Smooth muscle cell (in vitro differentiated cells): ENCODE measurements around the gene GTSE1. TPM values are rescaled to one million over a fixed set of nuclear protein-coding genes. Genes with fewer than 3 reads are reported as not detected.
A peak's percentile ranks its signal among the peaks of the same experiment; 100 is the strongest.

ENCODE experiments used
- DNase-seq: peaks from one replicate; lab custom pipeline; 2025; ENCODE audit not compliant: unreplicated experiment; lab: John Stamatoyannopoulos, UW
- H2AFZ ChIP-seq: fragments of 200-600 bp; sonication (generic); 2 replicates; pipeline ENCODE4 v1.6.0; 2016; ENCODE audit warnings: antibody characterized with exemption, low read depth, mild to moderate bottlenecking
- H3F3A ChIP-seq: fragments of 200-600 bp; sonication (generic); 2 replicates; pipeline ENCODE4 v1.6.0; 2017; ENCODE audit warnings: antibody characterized with exemption, low read depth
- H3K27ac ChIP-seq: fragments of 200-600 bp; sonication (generic); 2 replicates; pipeline ENCODE4 v1.5.1; 2016; ENCODE audit warnings: low read depth, mild to moderate bottlenecking
- H3K27me3 ChIP-seq: fragments of 200-600 bp; sonication (generic); 2 replicates; pipeline ENCODE4 v1.6.1; 2016; ENCODE audit warnings: low read depth, mild to moderate bottlenecking
- H3K36me3 ChIP-seq: fragments of 200-600 bp; sonication (generic); 2 replicates; pipeline ENCODE4 v1.5.1; 2016; ENCODE audit warnings: low read depth
- H3K4me1 ChIP-seq: fragments of 200-600 bp; sonication (generic); 2 replicates; pipeline ENCODE4 v1.5.1; 2016; ENCODE audit warnings: low read depth
- H3K4me2 ChIP-seq: fragments of 200-600 bp; sonication (generic); 2 replicates; pipeline ENCODE4 v1.6.0; 2016; ENCODE audit warnings: mild to moderate bottlenecking
- H3K4me3 ChIP-seq: fragments of 200-600 bp; sonication (generic); 2 replicates; pipeline ENCODE4 v1.5.1; 2016; ENCODE audit warnings: mild to moderate bottlenecking
- H3K79me2 ChIP-seq: fragments of 200-600 bp; sonication (generic); 2 replicates; pipeline ENCODE4 v1.6.0; 2016; ENCODE audit warnings: low read depth, mild to moderate bottlenecking
- H3K9ac ChIP-seq: fragments of 200-600 bp; sonication (generic); 2 replicates; pipeline ENCODE4 v1.6.0; 2016; ENCODE audit warnings: low read depth
- H3K9me3 ChIP-seq: fragments of 200-600 bp; sonication (generic); replicated peaks from 2 replicates; pipeline ENCODE4 v1.5.1; 2016; ENCODE audit warnings: low read depth
- H4K20me1 ChIP-seq: fragments of 200-600 bp; sonication (generic); 2 replicates; pipeline ENCODE4 v1.6.0; 2016; ENCODE audit warnings: low read depth
- WGBS: methylation state at CpG from one replicate; pipeline ENCODE4 v1.1.7; 2016; ENCODE audit warnings: low lambda C conversion rate; 5-methylcytosine and 5-hydroxymethylcytosine counted together
- polyA plus RNA-seq: library from polyadenylated mRNA; unstranded; fragments of >200 nt; fragmentation: Nextera tagmentation; extraction: Ambion mirVana; gene quantifications from 2 replicates; pipeline ENCODE4 v1.2.1, GENCODE V29; 2016
- total RNA-seq: library from RNA; depleted of rRNA; stranded (reverse); fragments of >200 nt; gene quantifications from 2 replicates; pipeline ENCODE4 v1.2.3, GENCODE V29; 2014
- TF ChIP-seq, protein P1 (sequence below): fragments of 200-600 bp; sonication (generic); IDR thresholded peaks from 2 replicates; pipeline ENCODE4 v1.5.1; 2017; ENCODE audit warnings: borderline replicate concordance, mild to moderate bottlenecking, antibody characterized with exemption; ENCODE audit not compliant: insufficient read depth, poor library complexity, severe bottlenecking

Gene GTSE1
- total and polyA plus RNA-seq, 2 experiments from 2014 or later, result 3.6 to 6.8 TPM

DNA sequence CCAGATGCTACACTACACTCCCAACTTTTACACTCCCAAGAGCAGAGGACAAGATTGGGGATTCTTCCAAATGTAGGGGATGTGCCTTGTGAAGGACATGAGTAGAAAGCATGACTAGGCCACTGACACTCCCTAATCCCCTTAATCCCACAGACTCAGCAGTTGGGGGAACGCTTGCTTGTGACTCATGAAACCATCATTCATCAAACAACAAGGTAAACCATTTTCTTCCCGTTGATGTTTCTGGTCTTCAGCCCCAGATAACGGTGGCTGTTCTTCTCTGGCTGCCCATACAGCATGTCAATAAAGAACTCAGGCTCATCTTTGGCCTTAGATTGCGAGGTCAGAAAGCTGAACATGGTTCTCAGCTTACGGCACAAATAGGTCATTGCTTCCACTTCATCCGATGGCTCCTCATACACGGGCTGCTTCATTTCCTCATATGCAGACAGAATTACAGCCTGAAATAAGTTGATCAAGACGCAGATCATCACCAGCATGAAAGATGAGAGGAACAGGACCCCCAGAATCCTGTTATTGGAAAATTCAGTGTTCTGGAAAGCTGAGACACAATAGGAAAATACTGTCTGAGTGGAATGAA lies 40.2 kb upstream of the GTSE1 start:
- H3K79me2 ChIP-seq, result no peaks in the 10 kb centered on the region
- WGBS, result 44% methylated on average over 8 of the region's 8 CpGs
- H3K27me3 ChIP-seq, result peaks cover 17% of the 10 kb centered on the region
- H3K9ac ChIP-seq, result no peak overlapping the region
- no peak for DNase-seq
- no peak overlapping the region for H2AFZ ChIP-seq
- no peaks in the 10 kb centered on the region for H4K20me1 ChIP-seq
- H3K4me1 ChIP-seq, result no peaks in the 10 kb centered on the region
- no peaks in the 10 kb centered on the region for H3K9me3 ChIP-seq
- no peaks in the 10 kb centered on the region for H3F3A ChIP-seq
- TF ChIP-seq, protein P1, sequence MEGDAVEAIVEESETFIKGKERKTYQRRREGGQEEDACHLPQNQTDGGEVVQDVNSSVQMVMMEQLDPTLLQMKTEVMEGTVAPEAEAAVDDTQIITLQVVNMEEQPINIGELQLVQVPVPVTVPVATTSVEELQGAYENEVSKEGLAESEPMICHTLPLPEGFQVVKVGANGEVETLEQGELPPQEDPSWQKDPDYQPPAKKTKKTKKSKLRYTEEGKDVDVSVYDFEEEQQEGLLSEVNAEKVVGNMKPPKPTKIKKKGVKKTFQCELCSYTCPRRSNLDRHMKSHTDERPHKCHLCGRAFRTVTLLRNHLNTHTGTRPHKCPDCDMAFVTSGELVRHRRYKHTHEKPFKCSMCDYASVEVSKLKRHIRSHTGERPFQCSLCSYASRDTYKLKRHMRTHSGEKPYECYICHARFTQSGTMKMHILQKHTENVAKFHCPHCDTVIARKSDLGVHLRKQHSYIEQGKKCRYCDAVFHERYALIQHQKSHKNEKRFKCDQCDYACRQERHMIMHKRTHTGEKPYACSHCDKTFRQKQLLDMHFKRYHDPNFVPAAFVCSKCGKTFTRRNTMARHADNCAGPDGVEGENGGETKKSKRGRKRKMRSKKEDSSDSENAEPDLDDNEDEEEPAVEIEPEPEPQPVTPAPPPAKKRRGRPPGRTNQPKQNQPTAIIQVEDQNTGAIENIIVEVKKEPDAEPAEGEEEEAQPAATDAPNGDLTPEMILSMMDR, result no peak
- no peak overlapping the region for H3K4me3 ChIP-seq
- no peaks in the 10 kb centered on the region for H3K36me3 ChIP-seq
- peak overlapping the region; percentile 2 for H3K4me2 ChIP-seq
- H3K27ac ChIP-seq, result no peak overlapping the region

DNA sequence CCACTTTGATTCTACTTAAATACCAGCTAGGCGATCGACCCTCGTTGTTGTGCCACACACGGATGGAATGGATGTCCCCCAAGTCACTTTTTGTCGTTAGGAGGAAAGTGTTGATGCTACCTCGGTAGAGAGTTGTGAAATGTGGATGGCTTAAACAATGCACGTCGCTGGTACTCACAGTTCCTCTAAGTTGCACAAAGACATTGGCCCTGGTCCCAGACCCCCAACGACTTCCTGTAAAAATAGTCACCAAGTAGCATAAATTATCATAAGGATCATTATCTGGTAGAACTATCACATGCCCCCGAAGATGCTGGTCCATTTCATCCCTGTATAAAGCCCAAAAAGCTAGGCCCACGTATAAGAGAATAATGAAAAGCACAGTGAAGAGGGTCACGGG lies 37.3 kb upstream of the GTSE1 start:
- Histone ChIP-seq H2AFZ (no peak overlapping the region), H3K27me3 (peaks cover 36% of the 10 kb centered on the region), H3K27ac (no peak overlapping the region), H4K20me1 (no peaks in the 10 kb centered on the region), H3K9ac (no peak overlapping the region), H3K79me2 (no peaks in the 10 kb centered on the region), H3K9me3 (no peaks in the 10 kb centered on the region), H3F3A (no peaks in the 10 kb centered on the region), H3K4me2 (no peak overlapping the region), H3K36me3 (no peaks in the 10 kb centered on the region), H3K4me3 (no peak overlapping the region), H3K4me1 (no peaks in the 10 kb centered on the region)
- no peak for DNase-seq
- 87% methylated on average over 12 of the region's 12 CpGs for WGBS
- TF ChIP-seq, protein P1, result no peak

DNA sequence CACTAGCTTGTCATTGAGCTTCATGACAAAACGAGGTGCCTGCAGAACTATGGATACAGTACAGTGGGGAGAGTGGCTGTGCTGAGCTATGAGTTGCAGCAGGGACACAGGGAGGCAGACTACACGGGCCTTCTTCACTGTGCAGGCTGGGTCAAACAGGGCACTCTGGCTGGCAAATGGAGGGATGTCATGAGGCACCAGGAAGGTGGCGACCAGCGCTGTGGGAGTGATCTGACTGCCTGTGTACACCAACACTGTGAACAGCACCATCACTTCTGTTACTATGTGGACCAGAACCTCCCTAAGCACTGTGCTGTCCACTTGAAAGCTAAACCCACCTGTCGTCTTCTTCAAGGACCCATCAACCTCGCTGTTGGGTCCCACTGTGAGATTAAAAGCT lies 36.6 kb upstream of the GTSE1 start:
- H3K27me3 ChIP-seq, result peaks cover 36% of the 10 kb centered on the region
- DNase-seq, result no peak
- no peak overlapping the region for H2AFZ ChIP-seq
- H3K4me1 ChIP-seq, result no peaks in the 10 kb centered on the region
- H4K20me1 ChIP-seq, result no peaks in the 10 kb centered on the region
- H3K79me2 ChIP-seq, result no peaks in the 10 kb centered on the region
- 86% methylated on average over 6 of the region's 6 CpGs for WGBS
- H3K36me3 ChIP-seq, result no peaks in the 10 kb centered on the region
- H3K4me2 ChIP-seq, result no peak overlapping the region
- H3K27ac ChIP-seq, result no peak overlapping the region
- no peaks in the 10 kb centered on the region for H3K9me3 ChIP-seq
- no peaks in the 10 kb centered on the region for H3F3A ChIP-seq
- no peak overlapping the region for H3K9ac ChIP-seq
- TF ChIP-seq, protein P1, result no peak
- no peak overlapping the region for H3K4me3 ChIP-seq
